Measurements from ENCODE around the gene RIN3.

DNA sequence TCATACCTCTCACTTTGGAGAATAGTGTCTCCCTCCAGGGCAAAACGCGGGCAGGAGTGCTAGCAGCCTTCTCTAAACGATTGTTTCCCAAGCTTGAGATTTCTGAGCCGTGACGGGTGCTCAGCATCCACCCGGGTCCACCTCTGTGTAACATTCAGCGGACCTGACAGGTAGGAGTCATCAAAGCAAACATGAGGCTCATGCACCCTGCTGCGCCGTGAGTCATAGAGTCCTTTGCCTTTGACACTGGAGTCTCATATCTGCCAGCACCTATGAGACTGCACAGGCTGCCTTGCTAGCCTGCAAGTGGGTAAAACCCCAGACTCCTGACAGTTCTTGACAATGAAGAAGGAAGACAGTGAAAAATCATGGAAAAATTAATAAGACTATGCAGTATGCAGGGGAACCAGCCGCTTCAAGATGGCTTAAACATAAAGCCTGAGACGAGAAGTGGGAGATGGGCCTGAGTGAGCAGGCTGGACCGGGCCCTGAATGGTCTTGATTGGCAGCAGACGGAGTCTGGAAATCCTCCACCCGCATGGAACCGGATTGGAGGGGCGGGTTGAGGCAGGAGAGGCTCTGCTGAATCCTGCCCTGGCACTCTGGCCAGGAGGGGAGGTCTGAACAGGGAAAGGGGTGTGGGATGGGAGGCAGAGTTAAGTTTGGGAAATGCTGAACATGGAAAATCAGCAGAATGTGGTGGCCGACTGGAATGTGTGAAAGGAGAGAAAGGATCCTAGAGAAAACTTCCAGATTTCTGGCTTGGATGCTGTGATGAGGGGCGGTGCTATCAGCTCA lies 180.6 kb downstream of the RIN3 start:
- TF ChIP-seq, protein P1, sequence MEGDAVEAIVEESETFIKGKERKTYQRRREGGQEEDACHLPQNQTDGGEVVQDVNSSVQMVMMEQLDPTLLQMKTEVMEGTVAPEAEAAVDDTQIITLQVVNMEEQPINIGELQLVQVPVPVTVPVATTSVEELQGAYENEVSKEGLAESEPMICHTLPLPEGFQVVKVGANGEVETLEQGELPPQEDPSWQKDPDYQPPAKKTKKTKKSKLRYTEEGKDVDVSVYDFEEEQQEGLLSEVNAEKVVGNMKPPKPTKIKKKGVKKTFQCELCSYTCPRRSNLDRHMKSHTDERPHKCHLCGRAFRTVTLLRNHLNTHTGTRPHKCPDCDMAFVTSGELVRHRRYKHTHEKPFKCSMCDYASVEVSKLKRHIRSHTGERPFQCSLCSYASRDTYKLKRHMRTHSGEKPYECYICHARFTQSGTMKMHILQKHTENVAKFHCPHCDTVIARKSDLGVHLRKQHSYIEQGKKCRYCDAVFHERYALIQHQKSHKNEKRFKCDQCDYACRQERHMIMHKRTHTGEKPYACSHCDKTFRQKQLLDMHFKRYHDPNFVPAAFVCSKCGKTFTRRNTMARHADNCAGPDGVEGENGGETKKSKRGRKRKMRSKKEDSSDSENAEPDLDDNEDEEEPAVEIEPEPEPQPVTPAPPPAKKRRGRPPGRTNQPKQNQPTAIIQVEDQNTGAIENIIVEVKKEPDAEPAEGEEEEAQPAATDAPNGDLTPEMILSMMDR (IDR thresholded peaks at IDR 0.05; ENCODE audit: low read depth, low read length) = no peak
- no peak for TF ChIP-seq POLR2A (IDR thresholded peaks at IDR 0.05; ENCODE audit: extremely low read depth, insufficient read length)
- TF ChIP-seq MYC (IDR thresholded peaks at IDR 0.05; ENCODE audit: low read depth, low read length) = no peak
- TF ChIP-seq MAX (IDR thresholded peaks at IDR 0.05; ENCODE audit: low read depth, low read length) = no peak

Data from NB4 (cell line).